HG02938 (cell line): ENCODE data around the gene TMCC1.
"Not testable (repeated sequence)": the region's sequence is repeated elsewhere in the genome, so short reads cannot be mapped to it uniquely, and the experiment has no call there.

Experiments used
- ATAC-seq: cut with Tn5 transposase; IDR thresholded peaks from one replicate; pipeline ENCODE4 v1.9.1; 2021; ENCODE audit warnings: mild to moderate bottlenecking, moderate library complexity; ENCODE audit not compliant: unreplicated experiment

TMCC1 gene

DNA sequence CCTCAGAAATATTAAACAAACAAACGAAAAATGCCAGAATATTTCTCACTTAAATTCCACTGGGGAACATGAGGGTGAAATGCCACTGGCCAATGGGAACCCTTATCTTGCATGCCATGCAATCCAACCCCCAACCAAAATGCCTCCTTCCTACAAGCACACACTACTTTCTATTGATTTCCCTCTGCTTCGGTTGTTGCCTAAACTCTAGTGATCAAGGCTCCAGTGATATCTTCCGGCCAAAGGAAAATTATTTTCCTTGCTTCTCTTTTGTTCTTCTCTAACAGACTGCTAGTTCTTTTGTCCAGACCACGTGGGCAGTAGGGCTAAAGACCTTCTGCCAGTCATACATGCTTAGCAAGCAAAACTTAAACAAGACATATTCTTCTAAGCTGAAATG lies 115.7 kb downstream of the TMCC1 start:
- no peak for ATAC-seq

DNA sequence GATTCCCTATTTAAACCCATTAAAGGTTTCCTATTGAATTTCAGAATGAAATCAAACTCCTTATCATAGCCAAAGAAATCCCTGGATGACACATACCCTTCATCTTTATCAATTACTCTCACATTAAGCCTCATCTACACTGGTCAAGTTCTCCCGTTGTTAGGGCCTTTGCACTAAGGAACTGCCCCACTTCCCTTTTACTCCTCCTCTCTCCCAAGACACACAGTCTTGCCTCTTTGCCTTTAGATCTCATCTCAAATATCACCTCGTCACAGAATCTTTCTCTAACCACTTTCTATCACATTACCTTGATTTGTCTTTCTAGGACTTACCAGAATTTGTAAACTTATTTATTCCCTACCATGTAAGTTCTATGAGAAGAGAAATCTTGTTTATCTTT lies 117.6 kb downstream of the TMCC1 start:
- ATAC-seq = no peak

DNA sequence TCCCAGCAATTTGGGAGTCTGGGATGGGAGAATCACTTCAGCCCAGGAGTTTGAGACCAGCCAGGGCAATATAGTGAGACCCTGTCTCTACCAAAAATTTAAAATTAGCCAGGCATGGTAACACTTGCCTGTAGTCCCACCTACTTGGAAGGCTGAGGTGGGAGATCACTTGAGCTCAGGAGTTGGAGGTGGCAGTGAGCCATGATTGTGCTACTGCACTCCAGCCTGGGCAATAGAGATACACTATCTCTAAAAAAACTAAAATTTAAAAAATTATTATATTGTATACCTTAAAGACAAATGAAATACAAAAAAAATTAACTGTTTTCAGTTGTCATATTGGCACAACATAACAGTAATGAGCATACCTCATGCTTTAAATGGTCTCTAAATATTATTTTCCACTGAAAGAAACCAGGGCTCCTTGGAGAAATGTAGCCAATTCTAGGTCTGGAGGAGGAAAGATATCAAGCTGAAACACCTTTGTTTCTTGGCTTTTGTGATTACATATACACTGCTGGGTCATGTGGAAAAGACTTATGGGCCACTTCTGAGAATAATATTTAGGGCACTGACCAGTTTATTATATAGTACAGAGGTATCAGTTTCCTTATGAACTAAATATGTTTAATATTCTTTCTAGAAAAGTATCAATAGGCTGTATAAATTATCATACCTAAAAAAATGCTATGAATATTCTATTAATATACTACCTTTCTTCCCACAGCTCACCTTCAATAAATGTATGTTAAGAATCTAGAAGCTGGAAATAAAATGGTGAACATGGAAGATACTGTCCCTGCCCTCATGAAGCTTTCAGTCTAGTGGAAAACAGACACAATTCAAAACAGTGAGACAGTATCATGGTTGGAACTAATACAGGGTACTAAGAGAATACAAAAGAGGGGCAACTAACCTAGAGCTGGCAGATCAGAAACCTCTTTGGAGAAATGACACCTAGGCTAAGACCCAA lies 119.5 kb downstream of the TMCC1 start:
- ATAC-seq = no peak

DNA sequence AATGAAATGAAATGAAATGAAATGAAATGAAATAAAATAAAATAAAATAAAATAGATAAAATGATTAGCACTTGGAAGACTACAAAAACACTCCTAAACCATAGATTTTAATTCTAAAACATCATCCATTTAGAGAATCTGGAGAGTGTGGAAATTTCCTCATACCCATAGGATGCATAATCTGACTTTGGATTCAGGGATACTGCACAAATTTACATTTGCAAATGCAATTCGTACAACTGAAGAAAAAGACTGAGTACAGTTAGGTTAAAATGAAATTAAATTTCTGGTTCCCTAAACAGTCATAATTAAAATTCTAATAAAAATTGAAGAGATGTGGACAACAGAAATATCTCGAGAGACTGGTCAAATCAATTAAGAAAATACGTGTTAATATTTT lies 122.9 kb downstream of the TMCC1 start:
- ATAC-seq = no peak

DNA sequence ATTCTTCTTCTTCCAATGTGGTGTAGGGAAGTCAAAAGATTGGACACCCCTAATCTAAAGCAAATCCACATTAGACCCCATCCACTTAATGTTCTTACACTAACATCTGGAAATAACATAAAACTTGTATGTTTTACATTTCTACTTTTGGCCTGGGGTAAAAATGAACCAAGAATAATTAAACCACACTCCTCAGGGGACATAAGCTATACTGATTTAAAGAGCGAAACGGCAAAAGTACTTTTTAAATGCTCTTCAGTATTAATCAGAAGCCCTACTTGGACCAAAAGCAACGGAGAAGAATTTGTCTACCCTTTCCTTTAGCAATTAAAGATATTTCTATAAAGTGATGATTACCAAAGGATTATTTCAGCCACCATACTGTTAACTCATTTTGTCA lies 123.9 kb downstream of the TMCC1 start:
- no peak for ATAC-seq

DNA sequence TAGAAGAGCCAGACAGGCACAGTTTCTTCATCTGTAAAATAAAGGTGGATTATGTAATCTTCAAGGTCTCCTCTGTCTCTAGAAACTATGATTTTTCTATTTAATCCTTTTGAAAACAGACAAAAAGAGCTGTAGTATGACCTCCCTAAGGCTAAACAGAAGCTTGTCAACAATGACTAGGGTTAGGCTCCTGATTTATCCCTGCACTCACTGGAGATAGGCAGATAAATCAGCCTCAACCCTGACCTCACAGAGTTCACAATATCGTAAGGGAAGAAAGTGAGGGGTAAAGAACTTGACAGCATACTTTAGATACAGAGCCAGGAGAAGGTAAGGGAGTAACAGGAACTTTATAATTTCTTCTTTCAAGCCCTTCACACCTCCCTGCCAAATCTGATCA lies 124.8 kb downstream of the TMCC1 start:
- no peak for ATAC-seq

DNA sequence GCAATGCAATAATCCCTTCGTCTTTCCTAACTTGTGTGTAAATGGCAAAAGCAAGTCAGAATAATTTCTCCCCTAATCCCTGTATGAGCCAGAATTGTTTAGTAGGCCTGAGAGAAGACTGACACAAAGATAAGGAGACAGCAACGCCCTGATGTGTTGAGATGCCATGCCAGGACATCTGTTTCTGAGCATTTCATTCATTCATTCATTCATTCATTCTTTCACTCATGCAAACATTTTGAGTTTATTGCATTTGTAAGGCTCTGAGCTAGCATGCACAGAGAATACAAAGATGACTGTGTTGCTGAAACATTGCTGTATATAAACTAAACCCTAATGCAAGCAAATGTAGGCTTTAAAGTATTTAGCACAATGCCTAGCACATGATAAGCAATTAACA lies 127.4 kb downstream of the TMCC1 start:
- no peak for ATAC-seq

DNA sequence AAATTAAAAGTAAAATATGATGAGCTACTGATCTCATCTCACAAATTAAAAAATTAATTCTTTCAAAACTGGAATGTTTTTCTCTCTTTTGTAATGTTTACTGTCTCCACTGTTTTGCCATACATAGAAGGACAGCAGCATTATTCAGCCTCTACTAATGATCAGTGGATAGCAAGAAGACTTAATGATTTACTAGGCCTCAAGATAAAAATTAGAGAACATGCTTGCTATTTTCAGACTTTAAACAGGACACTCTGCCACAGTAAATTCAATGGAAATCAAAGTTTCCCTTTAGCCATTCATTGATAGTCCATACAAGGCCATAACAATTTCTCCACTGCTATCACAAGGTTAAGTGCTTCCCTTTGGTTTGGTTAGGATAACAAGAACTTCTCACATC lies 129.4 kb downstream of the TMCC1 start:
- no peak for ATAC-seq

DNA sequence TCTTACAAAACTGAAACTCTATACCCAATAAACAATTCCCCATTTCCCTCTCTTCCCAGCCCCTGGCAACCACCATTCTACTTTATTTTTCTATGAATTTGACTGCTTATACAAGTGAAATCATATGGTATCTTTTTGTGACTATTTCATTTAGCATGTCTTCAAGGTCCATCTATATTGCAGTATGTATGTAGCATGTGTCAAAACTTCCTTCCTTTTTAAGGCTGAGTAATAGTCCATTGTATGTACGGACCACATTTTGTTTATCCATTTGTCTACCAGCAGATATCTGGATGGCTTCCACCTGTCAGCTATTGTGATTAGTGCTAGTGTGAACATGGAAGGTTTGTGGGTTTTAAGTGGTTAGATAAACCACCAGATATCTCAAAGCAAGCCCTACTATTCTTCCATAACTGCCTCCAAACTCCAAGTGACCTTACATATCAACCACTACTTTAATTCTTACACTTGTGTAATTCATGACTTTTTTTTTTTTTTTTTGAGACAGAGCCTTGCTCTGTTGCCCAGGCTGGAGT lies 134.7 kb downstream of the TMCC1 start:
- no peak for ATAC-seq

DNA sequence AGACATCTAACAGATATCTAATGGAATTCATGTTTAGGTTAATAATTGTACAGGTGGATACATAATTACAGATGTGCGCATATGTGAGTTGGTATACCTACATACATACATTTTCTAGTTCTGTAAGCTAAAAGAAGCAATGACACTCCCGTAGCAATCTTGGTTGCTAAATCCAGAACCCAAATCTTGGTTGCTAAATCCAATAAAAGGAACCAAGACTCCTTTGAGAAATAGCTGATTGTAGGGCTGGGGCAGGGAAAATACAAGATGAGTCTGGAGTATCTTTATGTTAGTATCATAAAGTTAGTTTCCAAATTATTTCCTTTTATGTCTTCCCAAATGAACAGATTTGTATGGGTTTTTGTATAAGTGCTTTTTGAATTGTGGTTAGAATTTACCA lies 135.2 kb downstream of the TMCC1 start:
- no peak for ATAC-seq

DNA sequence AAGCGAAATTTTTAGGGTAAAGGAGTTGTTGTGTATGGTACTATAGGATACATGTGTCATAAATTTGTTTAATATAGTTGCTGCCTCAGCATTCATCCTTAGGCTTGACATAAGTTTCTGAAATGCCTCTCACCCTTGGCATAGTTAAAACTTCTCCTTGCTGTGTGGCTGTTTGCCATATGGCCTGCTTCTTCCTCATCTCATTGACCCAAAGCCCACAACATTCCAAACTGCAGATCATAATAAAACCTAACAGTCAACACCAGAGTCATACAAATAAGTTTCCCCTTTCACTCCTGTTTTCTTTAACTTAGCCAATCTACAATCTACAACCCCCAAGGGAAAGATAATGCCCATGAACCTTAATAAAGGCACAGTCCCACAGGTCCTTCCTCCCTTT lies 136.6 kb downstream of the TMCC1 start:
- ATAC-seq = no peak

DNA sequence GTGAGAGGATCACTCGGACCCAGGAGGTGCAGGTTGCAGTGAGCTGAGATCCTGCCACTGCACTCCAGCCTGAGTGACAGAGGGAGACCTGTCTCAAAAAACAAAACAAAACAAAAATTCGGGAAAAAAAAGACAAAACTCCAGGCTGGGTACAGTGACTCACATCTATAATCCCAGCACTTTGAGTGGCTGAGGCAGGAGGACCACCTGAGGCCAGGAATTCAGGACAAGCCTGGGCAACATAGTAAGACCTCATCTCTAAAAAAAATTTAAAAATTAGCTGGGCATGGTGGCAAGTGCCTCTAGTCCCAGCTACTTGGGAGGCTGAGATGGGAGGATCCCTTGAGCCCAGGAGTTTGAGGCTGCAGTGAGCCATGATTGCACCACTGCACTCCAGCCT lies 142.4 kb downstream of the TMCC1 start:
- ATAC-seq = not testable (repeated sequence)

DNA sequence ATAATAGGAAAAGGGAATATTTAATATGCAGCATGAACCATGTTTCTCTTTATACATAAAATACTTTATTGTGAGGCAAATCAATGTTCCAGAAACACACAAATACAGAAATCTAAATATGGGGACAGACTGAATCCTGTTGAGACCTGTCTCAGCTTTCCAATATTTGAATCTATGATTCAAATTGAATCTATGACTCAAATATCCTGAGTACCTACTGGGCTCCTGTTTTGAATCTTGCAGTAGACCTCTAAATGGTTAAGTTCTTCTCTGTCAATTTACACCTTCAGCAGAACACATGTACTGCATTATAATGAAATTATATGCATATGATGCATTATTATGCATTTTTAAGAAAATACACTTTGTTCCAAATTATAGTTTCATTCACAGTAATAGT lies 143.8 kb downstream of the TMCC1 start:
- ATAC-seq = no peak

DNA sequence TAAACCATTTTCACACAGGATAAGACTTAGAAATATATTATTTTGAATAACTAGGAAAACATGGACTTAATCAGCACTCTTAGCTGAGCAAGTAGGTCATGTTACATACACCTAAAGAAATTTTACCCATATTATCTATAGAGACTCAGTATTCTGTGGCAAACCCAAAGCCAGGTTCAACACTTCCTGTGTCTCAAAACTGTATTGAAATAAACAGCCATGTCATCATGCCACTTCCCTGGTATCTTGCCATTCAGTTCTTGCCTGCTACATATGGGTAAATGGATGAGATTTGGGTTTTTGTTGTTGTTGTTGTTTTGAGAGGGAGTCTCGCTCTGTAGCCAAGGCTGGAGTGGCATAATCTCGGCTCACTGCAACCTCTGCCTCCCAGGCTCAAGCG lies 145.5 kb downstream of the TMCC1 start:
- ATAC-seq = no peak

DNA sequence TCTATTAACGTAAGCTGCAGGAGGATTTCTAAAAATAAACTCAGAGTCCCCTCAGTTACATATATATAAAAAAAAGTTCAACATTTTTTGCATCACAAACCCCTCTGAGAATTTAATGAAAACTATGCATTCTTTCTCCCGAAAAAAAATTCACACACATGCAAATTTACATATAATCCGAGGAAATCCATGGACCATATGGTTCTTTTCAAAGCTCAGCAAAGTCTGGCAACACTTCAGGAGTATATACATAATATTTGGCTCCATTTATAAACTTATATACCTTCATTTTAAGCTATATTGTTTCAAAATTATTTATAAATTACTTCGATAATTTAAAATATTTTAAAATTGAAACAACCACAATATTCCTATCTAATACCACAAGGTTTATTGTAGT lies 146.4 kb downstream of the TMCC1 start:
- ATAC-seq = no peak

DNA sequence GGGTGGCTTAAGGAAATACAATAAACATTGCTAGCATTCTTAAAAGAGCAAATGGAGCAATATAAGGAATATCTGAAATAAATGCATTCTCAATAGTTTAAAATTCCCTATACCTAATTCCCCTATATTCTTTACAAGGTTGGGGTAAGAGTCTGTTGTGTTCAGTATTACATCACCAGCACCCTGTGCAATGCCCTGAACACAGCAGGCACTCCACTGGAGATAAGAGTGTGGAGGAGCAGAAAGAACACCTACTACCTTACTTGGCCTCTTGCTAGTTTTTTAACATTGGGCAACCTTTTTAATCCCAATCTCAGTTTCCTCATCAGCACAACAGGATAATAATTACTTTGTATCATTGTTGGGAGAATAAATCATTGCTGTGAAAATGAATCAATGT lies 146.9 kb downstream of the TMCC1 start:
- no peak for ATAC-seq

DNA sequence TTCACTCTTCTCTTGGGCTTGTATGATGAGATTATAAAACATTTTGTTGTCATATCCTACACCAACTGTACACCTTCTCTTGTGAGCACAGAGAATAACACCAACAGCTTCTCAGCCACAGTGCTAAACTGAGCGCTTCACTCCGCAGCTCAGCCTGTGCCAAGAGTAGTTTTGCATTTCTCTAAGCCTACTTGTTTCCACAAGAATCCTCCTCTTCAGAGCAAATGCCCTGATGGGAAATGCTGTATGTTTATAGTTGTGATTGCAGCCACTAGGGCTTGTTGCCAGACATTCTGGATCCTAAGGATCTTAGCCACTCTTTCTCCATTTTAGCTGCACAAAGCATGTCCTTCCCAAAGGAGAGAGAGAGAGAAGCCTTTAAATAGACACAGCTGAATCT lies 148.3 kb downstream of the TMCC1 start:
- no peak for ATAC-seq

DNA sequence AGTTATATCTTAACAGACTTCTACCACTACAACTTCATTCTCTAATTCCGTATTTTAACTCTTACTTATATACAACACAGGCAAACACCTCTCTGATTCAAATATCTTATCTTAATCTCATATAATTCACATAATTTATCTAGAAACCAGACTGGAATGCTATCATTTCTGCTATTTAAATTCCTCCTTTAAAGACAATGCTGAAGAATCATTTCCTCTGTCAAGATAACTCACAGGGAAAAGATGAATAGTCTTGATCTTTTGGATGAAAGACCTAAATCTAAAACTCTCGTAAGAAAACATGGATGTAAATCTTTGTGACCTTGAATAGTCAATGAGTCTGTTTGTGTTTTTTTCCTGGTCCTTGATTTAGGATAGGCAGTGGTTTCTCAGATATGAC lies 151.7 kb downstream of the TMCC1 start:
- ATAC-seq = no peak

DNA sequence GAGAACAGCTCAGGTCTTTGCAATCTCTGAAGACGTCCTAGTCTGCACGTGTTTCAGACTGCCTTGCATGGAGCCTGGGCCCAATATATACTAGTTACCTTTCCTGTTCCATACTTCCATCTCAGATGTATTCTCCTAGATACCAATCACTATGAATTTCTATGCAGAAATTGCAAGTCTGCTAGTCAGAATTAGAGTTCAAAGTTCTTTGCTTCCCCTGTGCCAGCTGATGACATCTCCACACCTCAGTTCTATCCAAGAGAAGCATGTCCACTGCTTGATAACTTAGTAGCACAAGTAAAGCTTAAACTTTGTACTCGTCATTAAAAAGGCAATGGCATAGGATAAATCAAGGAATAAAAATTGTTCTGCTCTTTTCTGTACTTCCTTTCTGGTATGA lies 153.4 kb downstream of the TMCC1 start:
- ATAC-seq = no peak

DNA sequence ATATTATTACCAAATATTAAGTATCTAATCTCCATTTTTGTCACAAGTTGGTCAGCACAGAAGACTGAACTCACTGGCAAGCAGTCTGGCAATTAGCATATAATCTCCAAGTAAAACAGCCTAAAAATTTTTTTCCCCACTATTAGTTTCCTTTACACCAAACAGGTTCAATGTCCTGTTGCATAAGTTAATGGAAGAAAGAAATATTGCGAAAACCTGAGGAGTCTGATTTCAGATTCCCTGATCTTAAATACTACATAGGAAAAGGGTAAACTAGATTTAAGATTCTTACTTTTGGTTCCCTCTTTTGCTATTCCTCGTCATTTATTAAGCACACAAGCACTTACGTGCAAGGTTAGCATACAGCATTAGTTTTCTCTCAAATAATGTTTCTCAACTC lies 153.9 kb downstream of the TMCC1 start:
- ATAC-seq = no peak

DNA sequence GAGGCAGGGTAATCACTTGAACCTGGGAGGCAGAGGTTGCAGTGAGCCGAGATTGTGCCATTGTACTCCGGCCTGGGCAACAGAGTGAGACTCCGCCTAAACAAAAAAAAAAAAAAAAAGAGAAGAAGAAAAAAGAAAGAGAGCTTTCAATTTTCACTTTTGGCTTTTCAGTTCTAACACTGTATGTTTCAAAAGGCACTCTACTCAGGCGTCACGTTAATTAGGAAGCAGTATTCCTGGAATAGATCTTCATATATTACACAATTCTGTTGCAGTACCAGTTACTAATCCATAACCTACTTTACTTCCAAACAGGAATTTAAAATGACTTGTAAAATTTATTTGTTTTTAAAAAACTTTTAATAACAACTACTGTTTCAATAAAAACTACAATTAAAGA lies 155.3 kb downstream of the TMCC1 start:
- ATAC-seq = no peak

DNA sequence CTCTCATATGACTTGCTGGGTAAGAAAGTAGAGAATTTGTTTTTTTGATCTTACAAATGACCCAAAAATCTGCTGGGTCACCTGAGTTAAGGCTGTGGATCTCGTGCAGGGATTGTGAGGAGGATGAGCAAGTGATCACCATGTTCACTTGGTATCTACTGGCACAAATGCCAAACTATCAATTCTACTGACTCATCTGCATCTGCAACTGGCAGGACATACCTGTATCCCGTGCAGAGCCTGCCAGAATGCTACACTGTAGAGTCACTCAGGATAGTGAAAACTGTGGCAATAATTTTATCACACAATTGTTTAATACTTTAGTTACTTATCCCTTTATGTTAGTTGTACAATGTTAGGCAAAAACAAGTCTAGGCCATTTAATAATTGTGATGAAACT lies 157.4 kb downstream of the TMCC1 start:
- ATAC-seq = no peak

DNA sequence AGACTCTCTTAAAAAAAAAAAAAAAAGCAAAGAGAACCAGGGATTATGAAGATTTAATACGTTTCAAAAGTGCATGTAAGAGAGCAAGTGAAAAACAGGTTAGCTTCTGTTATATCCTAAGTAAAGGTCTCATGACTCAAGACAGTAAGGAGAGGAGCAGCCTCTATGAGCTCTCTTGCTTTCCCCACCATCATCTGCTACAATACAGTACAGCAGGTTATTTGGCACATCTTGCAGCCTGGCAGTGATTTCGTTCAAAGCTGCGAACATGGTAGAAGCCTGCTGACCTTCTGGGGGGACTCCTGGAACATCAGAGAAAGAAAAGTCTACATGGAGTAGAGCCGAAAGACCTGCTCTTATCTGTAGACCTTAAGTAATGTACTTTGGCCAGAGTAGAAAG lies 157.9 kb downstream of the TMCC1 start:
- no peak for ATAC-seq
